Activated CD4-positive, alpha-beta T cell treated with anti-CD3 and anti-CD28 coated beads, Interleukin-2, amount 10 ng/mL, durations not matched to agents 7 days and 5 days (primary cell): ENCODE results near the gene IGF2R. TPM values are rescaled to one million over a fixed set of nuclear protein-coding genes. Genes with fewer than 3 reads are reported as not detected.

ENCODE experiments used
- CTCF ChIA-PET: fragments of 350-600 bp; sonication (Branson Sonifier 250); formaldehyde crosslinking; loops from one replicate; lab custom pipeline; 2021; ENCODE audit warnings: antibody characterized with exemption; lab: Charles Lee
- POLR2A ChIA-PET: fragments of 350-600 bp; sonication (Branson Sonifier 250); formaldehyde crosslinking; loops from one replicate; lab custom pipeline; 2021; ENCODE audit warnings: antibody characterized with exemption; lab: Charles Lee
- DNase-seq: peaks from one replicate; pipeline ENCODE4 v3.0.0-alpha.2; 2020
- H3K27ac Mint-ChIP-seq: one replicate; pipeline ENCODE4 v1.8.0; 2021; ENCODE audit warnings: mild to moderate bottlenecking, moderate library complexity, mixed read lengths
- H3K27me3 Mint-ChIP-seq: one replicate; pipeline ENCODE4 v1.8.0; 2021; ENCODE audit warnings: mixed read lengths
- H3K36me3 Mint-ChIP-seq: one replicate; pipeline ENCODE4 v1.8.0; 2021; ENCODE audit warnings: low read depth, mixed read lengths
- H3K4me1 Mint-ChIP-seq: one replicate; pipeline ENCODE4 v1.8.0; 2021; ENCODE audit warnings: mixed read lengths
- H3K4me3 Mint-ChIP-seq: one replicate; pipeline ENCODE4 v1.8.0; 2021; ENCODE audit warnings: mild to moderate bottlenecking, moderate library complexity, mixed read lengths
- H3K9me3 Mint-ChIP-seq: one replicate; pipeline ENCODE4 v1.8.0; 2021; ENCODE audit warnings: mixed read lengths
- total RNA-seq, 2 experiments: library from RNA; stranded (reverse); gene quantifications; one replicate each; pipeline ENCODE4 v1.2.3, GENCODE V29; 2021

The IGF2R gene
- total RNA-seq, 2 experiments from 2014 or later: 62.8 to 65.0 TPM

DNA sequence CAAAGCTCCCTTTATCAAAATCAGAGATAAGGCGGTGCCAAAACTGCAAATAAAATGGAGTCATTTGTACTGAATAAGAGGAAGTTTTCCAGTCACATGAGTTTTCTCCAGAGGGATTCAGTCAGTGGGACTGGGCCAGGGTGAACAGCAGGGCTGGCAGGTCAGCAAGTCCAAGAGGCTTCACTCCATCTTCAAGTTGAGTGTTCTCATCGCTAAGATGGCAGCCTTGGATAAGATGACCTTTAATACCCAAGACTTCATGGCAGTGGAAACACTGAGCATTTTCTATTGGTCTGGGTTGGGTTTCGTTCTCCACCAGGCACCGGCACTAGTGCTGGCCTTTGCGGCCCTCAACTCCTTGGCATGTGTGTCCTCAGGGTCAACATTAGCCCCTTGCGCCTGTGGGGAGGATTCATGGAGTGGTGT lies 29.3 kb upstream of the IGF2R start:
- no peak for DNase-seq
- Mint-ChIP-seq H3K27ac (no peak overlapping the region), H3K9me3 (peaks cover 20% of the 10 kb centered on the region), H3K4me1 (peaks cover 5% of the 10 kb centered on the region), H3K36me3 (peaks cover 2% of the 10 kb centered on the region), H3K27me3 (peaks cover 23% of the 10 kb centered on the region), H3K4me3 (no peak overlapping the region)
- ChIA-PET POLR2A (no interaction called here), CTCF (no interaction called here)

DNA sequence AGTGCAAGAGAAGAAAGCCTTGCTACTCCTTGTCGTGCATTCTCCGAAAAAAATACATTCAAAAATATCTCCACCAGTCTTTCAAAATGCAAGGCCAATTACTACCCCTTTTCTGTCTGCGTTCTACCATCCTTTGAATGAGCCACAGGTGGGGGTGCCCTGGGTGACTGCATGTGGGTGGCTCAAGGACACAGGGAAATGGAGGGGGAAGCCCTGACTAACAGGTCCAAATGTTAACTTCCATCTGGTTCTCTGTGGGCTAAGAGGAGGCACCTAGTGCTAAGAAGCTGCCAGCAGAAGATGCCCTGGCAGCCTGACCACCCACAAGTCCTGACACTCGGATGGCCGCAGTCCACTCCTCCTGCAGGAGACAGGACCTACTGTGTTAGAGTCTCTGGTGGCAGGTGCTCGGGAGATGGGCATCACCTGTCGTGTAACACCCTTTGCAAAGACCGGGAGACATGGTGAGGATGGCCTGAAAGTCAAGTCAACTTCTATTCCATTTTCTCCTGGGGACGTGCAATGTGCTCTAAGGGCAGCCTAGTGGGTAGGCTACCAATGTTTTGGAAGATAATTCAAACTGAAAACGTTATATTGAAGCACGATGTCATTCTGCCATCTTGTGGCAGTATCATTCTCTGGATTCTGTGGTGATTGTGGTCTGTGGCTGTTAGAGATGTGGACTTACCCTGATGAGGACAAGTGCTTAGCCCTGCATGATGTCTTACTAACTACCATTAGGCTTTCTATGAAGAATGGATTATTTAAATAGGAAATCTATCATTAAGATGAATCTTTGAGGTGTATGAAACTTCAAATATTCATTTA lies 27.4 kb upstream of the IGF2R start:
- no peak overlapping the region for H3K4me3 Mint-ChIP-seq
- H3K9me3 Mint-ChIP-seq: peaks cover 17% of the 10 kb centered on the region
- peaks cover 5% of the 10 kb centered on the region for H3K4me1 Mint-ChIP-seq
- ChIA-PET POLR2A (no interaction called here), CTCF (interaction anchor here (1.2 kb wide), 1 partner anchor 38 kb away, joined by 3 read pairs; no protein-coding TSS in a partner anchor)
- H3K27me3 Mint-ChIP-seq: peaks cover 17% of the 10 kb centered on the region
- peaks cover 5% of the 10 kb centered on the region for H3K36me3 Mint-ChIP-seq
- DNase-seq: peak; percentile 54
- no peak overlapping the region for H3K27ac Mint-ChIP-seq

DNA sequence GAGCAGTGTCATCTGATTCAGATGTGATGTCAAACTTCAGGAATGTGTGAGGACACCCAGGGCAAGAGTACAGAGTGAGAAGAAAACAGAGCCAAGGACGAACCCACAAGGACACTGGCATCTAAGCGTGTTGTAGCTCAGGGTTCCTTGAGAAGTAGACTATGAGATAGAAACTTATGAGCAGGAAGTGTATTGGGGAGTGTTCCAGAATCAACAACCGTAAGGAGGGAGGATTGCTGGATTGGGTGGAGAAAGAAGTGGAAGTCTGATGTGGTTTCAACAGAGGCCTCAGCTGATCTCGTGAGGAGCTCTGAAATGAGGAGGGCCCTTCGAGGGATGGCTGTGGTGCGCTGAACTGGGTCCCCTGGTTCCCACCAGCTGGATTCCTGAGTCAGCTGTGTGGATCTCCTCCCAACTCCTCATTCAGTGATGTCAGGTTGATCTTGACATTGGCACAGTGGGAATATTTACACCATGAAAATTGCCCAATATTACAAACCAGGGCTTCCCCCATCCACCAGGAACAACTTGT lies 25.7 kb upstream of the IGF2R start:
- Mint-ChIP-seq H3K27ac (no peak overlapping the region), H3K9me3 (peaks cover 17% of the 10 kb centered on the region), H3K36me3 (peaks cover 5% of the 10 kb centered on the region), H3K4me1 (peaks cover 5% of the 10 kb centered on the region), H3K4me3 (no peak overlapping the region), H3K27me3 (peaks cover 14% of the 10 kb centered on the region)
- ChIA-PET POLR2A (no interaction called here), CTCF (interaction anchor here (0.9 to 1.4 kb wide), 2 partner anchors 10 to 38 kb away, joined by 3 read pairs; no protein-coding TSS in a partner anchor)
- DNase-seq: no peak

DNA sequence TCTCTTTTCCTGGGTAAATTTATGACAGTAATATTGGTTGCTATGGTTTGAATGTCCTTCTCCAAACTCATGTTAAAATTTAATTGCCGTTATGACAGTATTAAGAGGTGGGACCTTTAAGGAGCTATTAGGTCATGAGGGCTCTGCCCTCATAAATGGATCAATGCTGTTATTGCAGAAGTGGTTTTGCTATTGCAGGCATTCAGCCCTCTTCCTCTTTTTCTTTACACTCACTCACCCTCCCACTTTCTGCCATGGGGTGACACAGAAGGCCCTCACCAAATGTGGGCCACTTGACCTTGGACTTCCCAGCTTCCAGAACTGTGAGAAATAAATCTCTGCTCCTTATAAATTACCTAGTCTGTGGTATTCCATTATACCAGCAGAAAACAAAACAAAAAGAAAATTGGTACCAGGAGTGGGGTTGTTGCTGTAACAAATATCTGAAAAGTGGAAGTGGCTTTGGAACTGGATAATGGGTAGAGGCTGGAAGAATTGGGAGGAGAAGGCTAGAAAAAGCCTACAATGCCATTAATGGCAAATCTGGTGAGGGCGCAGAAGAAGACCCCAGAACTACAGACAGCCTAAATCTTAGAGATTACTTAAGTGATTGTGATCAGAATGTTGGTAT lies 24.8 kb upstream of the IGF2R start:
- DNase-seq: no peak
- Mint-ChIP-seq H3K36me3 (peaks cover 5% of the 10 kb centered on the region), H3K9me3 (peaks cover 17% of the 10 kb centered on the region), H3K27me3 (peaks cover 12% of the 10 kb centered on the region), H3K4me3 (no peak overlapping the region), H3K4me1 (peaks cover 5% of the 10 kb centered on the region), H3K27ac (no peak overlapping the region)
- CTCF ChIA-PET: no interaction called here
- POLR2A ChIA-PET: no interaction called here

DNA sequence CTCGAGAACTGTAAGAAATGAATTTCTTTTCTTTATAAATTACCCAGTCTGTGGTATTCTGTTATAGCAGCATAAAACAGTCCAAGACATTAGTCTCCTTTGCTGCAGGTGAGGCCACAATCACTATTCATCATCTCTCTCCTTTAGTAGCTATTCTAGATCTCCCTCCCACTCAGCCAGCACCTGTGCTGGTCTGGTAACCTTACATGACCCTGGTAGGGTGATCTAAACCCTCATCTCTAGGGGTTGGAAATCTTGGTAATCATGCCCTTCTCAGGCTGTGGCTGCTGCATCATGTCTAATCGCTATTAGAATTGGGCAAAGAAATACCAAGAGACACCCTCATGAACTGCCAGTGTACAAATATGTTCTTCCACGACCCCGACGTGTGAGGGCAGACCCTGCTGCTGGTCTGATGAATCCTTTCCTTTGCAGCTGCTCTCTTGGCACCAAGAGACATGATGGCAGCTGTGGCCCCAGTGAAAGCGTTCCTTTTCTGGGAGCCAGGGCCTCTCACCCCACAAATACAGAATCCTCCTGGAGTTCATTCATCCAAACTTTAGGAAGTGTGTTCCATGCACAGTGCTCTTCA lies 23.0 kb upstream of the IGF2R start:
- Mint-ChIP-seq H3K9me3 (peaks cover 17% of the 10 kb centered on the region), H3K27ac (no peak overlapping the region), H3K4me3 (no peak overlapping the region), H3K4me1 (peaks cover 5% of the 10 kb centered on the region), H3K27me3 (peaks cover 12% of the 10 kb centered on the region), H3K36me3 (peaks cover 5% of the 10 kb centered on the region)
- DNase-seq: no peak
- CTCF ChIA-PET: no interaction called here
- POLR2A ChIA-PET: no interaction called here

DNA sequence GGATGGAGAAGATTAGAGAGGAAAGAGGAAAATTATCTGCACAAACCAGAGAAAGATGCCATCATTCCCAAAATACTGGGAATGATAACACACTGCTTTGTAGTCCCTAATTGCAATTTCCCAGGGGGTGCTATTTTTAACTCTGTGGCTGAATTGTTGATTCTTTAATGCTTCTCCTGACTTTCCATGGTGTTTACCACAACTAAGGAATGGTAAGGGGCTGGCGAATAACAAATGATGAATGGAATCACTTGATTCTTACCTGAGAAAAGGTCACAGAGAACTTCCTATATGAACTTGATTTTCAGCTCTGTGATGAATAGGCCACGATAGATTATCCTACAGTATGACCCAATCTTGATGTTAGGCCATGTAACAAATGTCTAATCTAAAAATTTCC lies 22.0 kb upstream of the IGF2R start:
- Mint-ChIP-seq H3K27ac (no peak overlapping the region), H3K36me3 (peaks cover 5% of the 10 kb centered on the region), H3K4me3 (no peak overlapping the region), H3K4me1 (peaks cover 1% of the 10 kb centered on the region), H3K9me3 (peaks cover 17% of the 10 kb centered on the region), H3K27me3 (peaks cover 12% of the 10 kb centered on the region)
- ChIA-PET CTCF (interaction anchor here (1.1 kb wide), 1 partner anchor 14 kb away, joined by 4 read pairs; no protein-coding TSS in a partner anchor), POLR2A (no interaction called here)
- no peak for DNase-seq

DNA sequence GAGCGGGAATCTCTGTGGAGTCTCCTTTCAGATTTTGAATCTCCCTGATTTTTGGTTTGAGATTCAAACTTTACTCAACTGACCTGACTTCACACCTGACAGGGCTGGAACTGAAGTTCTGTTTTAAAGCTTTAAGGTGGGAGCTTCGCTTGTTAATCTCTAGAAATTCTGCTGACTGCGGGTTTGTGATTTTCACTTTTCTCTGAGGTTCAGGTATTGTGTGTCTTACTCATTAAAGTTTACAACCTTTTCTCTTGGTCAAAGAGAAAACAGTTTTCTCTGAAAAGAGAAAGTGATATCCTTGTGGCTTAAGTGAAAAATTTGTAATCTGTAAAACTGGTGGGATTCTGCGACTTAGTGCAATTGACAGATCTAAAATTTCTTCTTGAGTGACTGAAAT lies 20.7 kb upstream of the IGF2R start:
- no peak overlapping the region for H3K4me3 Mint-ChIP-seq
- H3K27me3 Mint-ChIP-seq: peaks cover 3% of the 10 kb centered on the region
- ChIA-PET POLR2A (no interaction called here), CTCF (no interaction called here)
- no peak overlapping the region for H3K27ac Mint-ChIP-seq
- H3K9me3 Mint-ChIP-seq: peaks cover 15% of the 10 kb centered on the region
- H3K4me1 Mint-ChIP-seq: no peaks in the 10 kb centered on the region
- H3K36me3 Mint-ChIP-seq: peaks cover 5% of the 10 kb centered on the region
- DNase-seq: no peak

DNA sequence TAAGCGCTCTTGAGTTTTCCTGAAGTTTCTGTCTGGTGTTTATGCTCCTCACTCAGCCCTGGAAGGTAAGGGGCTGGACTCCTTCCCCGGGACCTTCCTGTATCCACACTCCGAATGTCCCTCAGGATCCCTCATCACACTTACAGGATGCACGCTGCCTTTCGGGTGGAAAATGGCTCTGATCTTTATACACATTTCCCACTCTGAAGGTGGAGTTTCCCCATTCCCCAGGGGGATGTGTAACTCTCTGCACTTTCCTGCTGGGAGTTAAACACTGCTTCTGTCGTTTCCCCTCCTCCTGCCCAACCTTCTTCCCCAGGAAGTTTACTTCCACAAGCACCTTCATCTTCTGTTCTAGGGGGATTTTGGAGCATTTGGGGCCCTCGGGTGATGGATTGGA lies 17.1 kb upstream of the IGF2R start:
- Mint-ChIP-seq H3K27me3 (peaks cover 3% of the 10 kb centered on the region), H3K36me3 (no peaks in the 10 kb centered on the region), H3K4me3 (no peak overlapping the region), H3K9me3 (no peaks in the 10 kb centered on the region), H3K4me1 (no peaks in the 10 kb centered on the region), H3K27ac (no peak overlapping the region)
- DNase-seq: no peak
- CTCF ChIA-PET: interaction anchor here (0.9 to 1.3 kb wide), 2 partner anchors 9 to 23 kb away, joined by 3 to 4 read pairs; no protein-coding TSS in a partner anchor
- POLR2A ChIA-PET: no interaction called here

DNA sequence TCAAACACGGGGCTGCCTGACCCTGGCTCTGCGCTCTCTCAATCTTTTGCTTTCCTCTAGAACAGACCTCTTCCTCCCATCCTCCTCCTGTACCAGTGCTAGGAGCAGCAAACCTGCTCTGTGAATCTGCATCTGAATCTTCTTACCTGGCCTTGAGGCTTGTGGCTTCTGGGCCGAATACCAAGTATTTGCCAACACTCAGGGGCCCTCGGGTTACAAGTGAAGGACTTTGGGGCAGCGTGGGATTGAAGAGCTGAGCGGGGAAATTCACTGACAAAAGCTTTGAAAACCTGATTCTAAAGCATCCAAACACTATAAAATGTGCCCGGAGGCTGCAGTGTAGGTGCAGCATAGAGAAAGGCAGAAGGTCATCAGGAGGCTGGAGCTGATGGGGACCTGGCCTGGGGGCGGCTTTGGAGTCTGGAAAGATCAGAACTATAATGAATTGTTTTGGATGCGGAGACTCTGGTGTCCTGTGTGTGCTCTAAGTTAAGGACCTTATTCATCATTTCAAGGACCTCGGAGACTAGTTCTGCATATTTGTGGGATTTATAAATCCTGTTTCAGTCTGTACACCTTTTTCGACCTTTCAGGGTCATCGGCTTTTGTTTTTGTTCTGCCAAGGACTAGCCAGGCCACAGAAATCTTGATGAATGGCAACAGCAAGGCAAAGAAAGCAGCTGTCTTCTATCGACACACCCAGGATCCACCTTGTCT lies 16.4 kb upstream of the IGF2R start:
- Mint-ChIP-seq H3K36me3 (no peaks in the 10 kb centered on the region), H3K4me3 (no peak overlapping the region), H3K27me3 (peaks cover 3% of the 10 kb centered on the region), H3K4me1 (no peaks in the 10 kb centered on the region), H3K9me3 (no peaks in the 10 kb centered on the region), H3K27ac (no peak overlapping the region)
- no peak for DNase-seq
- CTCF ChIA-PET: interaction anchor here (1.0 kb wide), 1 partner anchor 61 kb away, joined by 4 read pairs; the partner anchor contains the start of gene MAS1
- POLR2A ChIA-PET: no interaction called here

DNA sequence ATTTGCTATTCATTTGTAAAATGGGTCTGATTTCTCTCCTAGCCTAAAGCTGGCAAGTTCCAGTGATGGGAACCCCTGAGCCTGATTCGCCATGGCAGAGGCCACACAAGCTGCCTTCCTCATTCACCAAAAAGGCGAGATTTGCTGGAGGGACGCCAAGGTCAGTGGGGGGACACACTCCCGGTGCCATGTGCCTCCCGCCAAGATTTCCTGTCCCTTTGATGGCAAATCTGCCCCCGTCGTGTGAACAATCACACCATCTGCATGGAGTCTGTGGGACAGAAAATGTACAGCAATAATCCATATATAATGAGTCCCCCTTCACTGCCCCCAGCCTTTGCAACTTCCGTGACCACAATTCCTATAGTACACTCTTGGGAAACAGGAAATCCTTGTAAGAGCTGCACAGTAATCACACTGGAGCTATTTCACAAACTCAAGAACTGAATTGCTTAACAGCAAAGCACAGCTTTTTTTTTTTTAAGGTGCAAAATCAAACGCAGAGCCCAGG lies 15.7 kb upstream of the IGF2R start:
- no peak for DNase-seq
- Mint-ChIP-seq H3K9me3 (no peaks in the 10 kb centered on the region), H3K27ac (no peak overlapping the region), H3K4me1 (no peaks in the 10 kb centered on the region), H3K27me3 (peaks cover 3% of the 10 kb centered on the region), H3K4me3 (no peak overlapping the region), H3K36me3 (no peaks in the 10 kb centered on the region)
- ChIA-PET POLR2A (interaction anchor here (0.6 kb wide), 1 partner anchor 14 kb away, joined by 6 read pairs; no protein-coding TSS in a partner anchor), CTCF (interaction anchor here (0.6 to 1.0 kb wide), 3 partner anchors 62 to 100 kb away, joined by 3 to 4 read pairs (median 3); partner anchors contain the start of gene MAS1)

DNA sequence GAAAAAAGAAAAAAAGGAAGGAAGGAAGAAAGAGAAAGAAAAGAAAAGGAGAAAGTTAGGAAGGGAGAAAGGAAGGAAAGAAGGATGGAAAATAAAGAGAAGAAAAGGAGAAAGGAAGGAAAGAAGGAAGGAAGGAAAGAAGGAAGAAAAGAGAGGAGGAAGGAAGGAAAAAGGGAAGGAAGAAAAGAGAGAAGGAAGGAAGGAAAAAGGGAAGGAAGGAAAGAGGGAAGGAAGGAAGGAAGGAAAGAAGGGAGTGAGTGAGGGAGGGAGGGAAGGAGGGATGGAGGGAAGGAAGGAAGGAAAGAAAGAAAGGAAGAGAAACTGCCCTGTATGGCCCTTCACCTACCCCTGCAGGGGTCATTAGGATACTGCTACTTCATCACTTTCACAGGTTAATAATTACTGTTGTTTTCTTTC lies 12.9 kb upstream of the IGF2R start:
- no peaks in the 10 kb centered on the region for H3K9me3 Mint-ChIP-seq
- POLR2A ChIA-PET: no interaction called here
- CTCF ChIA-PET: no interaction called here
- DNase-seq: no peak
- peaks cover 6% of the 10 kb centered on the region for H3K27me3 Mint-ChIP-seq
- no peaks in the 10 kb centered on the region for H3K36me3 Mint-ChIP-seq
- H3K27ac Mint-ChIP-seq: no peak overlapping the region
- H3K4me3 Mint-ChIP-seq: no peak overlapping the region
- H3K4me1 Mint-ChIP-seq: peaks cover 8% of the 10 kb centered on the region

DNA sequence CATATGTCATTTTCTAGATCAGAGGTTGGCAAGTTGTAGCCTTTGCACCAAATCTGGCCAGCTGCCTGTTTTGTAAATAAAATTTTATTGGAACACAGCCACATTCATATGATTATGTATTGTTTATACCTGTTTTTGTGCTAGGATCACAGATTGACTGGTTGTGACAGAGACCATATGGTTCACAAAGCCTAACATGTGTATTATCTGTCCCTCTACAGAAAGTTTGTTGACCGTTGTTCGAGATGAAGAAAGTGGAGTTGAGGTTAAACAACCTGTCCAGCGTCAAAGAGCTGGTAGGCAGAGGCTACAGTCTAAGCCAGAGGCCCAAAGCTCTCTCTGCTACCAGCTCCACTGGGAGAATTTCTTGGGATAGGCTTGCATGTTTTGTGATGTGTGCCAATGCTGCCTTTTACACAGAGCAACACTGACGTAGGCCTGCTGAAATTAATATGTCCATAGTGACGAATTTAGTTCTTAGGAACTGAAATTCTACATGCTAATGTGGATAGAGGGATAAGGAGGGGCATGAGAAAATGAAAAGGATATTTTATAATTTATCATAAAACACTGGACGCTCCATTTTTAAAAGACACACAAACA lies 11.7 kb upstream of the IGF2R start:
- peaks cover 8% of the 10 kb centered on the region for H3K4me1 Mint-ChIP-seq
- ChIA-PET CTCF (no interaction called here), POLR2A (no interaction called here)
- H3K9me3 Mint-ChIP-seq: no peaks in the 10 kb centered on the region
- no peak overlapping the region for H3K4me3 Mint-ChIP-seq
- H3K27me3 Mint-ChIP-seq: peaks cover 14% of the 10 kb centered on the region
- H3K27ac Mint-ChIP-seq: no peak overlapping the region
- no peaks in the 10 kb centered on the region for H3K36me3 Mint-ChIP-seq
- DNase-seq: no peak
